Myometrial cell (primary cell): ENCODE results near the gene DYNLT1. TPM values are rescaled to one million over a fixed set of nuclear protein-coding genes. Genes with fewer than 3 reads are reported as not detected.

Source experiments
- total RNA-seq: library from RNA; depleted of rRNA; stranded (reverse); fragments of >200 nt; gene quantifications from 2 replicates; pipeline ENCODE4 v1.2.3, GENCODE V29; 2015

The DYNLT1 gene
- total RNA-seq: 178 and 189 TPM in 2 replicates

DNA sequence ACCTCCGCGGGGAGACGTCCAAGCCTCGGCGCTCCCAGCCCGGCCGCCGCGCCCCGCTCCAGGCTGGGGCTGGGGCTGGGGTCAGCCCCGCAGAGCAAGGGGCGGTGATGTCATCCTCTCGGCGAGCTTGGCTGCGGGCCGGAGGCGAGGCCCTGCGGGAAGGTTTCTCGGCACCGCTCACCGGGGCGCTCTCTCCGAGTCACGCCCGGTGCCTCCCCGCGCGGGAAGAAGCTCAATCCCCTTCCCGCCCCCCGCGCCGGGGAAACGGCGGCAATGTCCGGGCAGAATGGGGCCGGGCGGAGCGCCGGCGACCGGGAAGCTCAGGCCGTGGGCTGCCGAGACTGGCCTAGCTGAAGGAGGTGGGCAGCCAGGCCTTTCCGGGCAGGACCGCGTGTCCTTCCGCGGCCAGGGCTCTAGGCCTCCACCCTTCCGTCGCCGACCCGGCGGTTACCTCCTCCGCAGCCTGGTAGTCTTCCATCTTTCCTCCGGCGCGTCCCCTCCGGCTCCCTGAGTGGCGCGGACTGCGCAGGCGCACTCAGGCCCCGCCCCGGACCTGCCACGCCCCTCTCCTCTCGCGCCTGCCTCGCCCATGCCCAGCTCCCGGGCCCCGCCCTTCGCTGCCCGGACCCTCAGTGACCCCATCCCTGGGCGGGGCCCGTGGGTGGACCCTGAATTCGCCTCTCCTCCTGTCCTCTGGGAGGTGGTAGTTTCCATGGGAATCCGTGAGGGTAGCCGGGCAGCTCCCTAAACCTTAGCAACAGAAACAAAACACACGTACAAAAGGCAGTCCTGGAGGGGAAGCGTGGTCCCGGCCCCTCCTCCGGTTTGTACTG is at the start of gene DYNLT1:
Gene DYNLT1 (minus strand): TSS at position 513 of the 833 bp plus-strand sequence. CDS start 35 bp downstream, at position 478.

DNA sequence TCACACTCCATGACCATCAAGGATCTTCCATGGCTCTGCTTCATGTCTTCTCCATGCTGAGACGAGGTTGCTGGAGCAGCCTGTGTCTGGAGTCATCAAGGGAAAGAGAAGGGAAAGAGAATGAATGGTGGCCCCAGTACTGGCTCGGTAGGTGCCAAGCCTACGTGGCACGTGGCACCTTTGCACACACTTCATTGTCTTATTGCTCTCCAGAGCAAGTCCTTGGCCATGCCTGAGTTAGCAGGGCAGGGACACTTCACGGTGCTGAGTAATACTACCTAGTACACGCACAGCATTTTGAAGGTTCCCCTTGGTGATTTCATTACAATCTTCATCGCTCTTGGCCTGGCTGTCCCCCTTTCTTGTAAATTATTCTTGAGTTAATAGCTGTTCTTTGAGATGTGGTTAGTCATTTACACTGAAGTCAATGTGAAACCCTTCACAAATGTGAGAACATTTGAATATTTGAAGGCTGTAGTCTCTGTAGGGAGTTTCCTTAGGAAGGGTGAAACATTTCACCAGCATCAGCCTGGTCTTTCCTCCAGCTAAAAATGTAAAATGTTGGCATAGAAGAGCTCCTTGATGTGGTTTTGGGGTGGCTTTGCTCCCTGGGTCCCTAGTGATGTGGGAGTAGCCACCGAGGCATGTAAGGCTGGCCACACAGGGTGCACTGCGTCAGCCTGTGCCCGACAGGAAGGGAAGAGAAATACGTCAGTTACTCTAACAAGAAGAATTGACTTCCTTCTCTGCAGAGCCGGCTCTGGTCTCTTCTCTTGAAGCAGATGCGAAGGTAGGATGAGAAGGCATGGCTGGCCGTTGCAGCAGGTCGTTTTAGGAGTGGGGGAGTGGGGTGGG is 5.0 kb upstream of the DYNLT1 start, which contains the start of gene SYTL3:
Gene SYTL3 (plus strand): TSS at position 766 of the 855 bp plus-strand sequence. CDS start 13,215 bp downstream, outside the sequence.

Other genes starting within 250 kb of the DYNLT1 start
- 23.1 and 28.9 TPM in 2 replicates for gene TMEM181, start 84.7 kb downstream of the DYNLT1 start, total RNA-seq
- 3.2 and 3.5 TPM in 2 replicates for gene SYTL3, start 5.3 kb upstream of the DYNLT1 start, total RNA-seq
- 95.7 and 116 TPM in 2 replicates for gene EZR, start 174.6 kb upstream of the DYNLT1 start, total RNA-seq